GM21737 (cell line): ENCODE results near the gene RNF11.

Experiments used
- ATAC-seq: cut with Tn5 transposase; IDR thresholded peaks from one replicate; pipeline ENCODE4 v1.9.1; 2021; ENCODE audit warnings: mild to moderate bottlenecking, moderate library complexity; ENCODE audit not compliant: unreplicated experiment

The RNF11 gene

GRCh38 chr1:51263147-51263877, 27.2 kb downstream of the RNF11 start:
- ATAC-seq = no peak

DNA sequence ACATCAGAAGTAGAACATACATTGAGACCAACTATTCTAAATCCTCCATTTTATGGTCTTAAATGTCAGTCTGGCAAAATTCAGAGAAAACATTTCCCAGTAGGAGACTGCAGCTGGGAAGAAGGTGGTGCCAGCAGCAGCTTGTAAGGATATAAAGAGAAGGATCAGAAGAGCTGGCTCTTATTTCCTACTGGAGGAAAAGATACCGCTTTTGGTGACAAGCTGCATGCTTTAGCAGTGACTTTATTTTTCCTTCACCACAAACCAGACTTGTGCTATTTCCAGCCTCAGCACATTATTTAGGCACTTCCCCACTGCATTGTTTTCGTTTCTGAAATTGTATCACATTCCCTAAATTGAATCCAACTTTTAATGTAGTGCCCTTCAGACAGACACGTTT, 28.4 kb downstream of the RNF11 start:
- no peak for ATAC-seq

GRCh38 chr1:51265618-51266017, 29.5 kb downstream of the RNF11 start:
- ATAC-seq = no peak

- no peak for ATAC-seq
Measured at GRCh38 chr1:51266181-51266580, 30.1 kb downstream of the RNF11 start.

GRCh38 chr1:51266791-51267190, 30.7 kb downstream of the RNF11 start:
- ATAC-seq = no peak

GRCh38 chr1:51268634-51269033, 32.6 kb downstream of the RNF11 start:
- ATAC-seq = peak; percentile 29

DNA sequence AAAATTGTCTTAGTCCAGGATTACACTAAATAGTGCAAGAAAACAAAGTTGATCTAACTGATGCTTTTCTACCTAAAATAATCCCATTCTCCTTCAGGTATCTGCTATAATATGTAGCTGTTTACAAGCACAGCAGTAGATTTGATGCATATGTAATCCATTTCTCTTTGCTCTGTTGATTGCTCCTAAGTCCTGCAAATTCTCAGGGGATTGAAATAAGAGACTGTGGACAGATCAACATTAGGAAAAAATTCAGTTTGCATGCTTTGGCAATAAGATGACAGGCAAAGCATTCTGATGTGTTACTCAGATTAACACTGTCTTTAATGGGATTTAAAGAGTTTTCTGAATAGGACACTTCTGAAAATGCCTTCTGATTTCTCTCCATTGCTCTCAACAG, 34.7 kb downstream of the RNF11 start:
- no peak for ATAC-seq

- ATAC-seq = no peak
Measured at GRCh38 chr1:51272916-51273315, 36.8 kb downstream of the RNF11 start.

DNA sequence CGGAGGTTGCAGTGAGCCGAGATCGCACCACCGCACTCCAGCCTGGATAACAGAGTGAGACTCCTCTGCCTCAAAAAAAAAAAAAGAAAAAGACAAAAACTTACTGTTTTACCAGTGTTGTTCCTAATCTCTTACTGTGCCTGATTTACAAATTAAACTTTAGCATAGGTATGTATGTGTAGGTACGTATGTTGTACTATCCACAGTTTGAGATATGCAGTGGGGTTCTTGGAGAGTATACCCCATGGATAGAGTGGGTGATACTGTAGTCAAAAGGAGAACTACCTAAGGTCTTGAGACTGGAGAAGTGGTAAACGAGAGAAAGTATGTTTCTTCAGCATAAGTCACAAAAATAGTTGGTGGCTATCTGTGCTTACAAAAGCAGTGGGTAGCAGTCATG, 38.6 kb downstream of the RNF11 start:
- ATAC-seq = no peak

- ATAC-seq = no peak
Measured at GRCh38 chr1:51276286-51276685, 40.2 kb downstream of the RNF11 start.

- ATAC-seq = no peak
Measured at GRCh38 chr1:51280321-51280978, 44.4 kb downstream of the RNF11 start.

- no peak for ATAC-seq
Measured at GRCh38 chr1:51281807-51282206, 45.7 kb downstream of the RNF11 start.

DNA sequence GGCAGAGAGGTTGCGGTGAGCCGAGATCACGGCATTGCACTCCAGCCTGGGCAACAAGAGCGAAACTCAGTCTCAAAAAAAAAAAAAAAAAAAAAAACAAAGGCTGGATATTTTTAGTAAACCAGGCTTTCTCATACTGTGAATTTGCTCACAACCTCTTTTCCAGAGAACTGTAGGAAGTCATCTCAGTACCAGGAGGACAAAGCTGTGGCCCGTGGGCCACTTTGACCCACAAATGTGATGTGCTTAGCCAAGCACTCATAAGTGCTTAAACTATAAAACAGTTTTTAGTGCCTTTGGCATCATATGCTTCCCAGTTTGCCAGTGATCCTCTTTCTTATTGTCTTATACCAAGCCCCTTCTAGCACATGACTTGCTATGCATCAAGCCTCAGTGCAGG, 46.5 kb downstream of the RNF11 start:
- no peak for ATAC-seq

- no peak for ATAC-seq
Measured at GRCh38 chr1:51283979-51284378, 47.9 kb downstream of the RNF11 start.

DNA sequence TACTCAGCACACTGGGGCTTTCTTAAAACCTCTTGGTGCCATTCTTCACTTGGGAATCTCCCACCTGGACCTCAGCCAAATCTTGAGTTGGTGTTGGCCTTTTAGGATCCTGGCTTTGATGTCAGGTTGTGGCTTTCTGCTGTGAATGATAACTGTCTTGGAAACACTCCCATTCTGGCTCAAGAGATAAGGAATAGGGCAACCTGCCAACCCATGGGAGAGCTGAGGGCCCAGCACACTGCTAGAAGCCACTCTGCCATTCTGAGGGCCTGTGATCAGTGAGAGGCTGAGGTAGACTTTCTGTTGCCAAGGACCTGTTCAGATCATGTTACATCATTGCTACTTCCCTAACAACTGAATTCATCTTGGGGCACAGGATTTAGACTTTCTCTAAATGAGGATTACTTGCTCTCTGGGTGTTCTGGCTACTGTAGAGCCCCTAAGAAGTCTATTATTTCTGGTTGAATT, 48.4 kb downstream of the RNF11 start:
- peak; percentile 31 for ATAC-seq

GRCh38 chr1:51285055-51285454, 49.0 kb downstream of the RNF11 start:
- peak; percentile 92 for ATAC-seq

- no peak for ATAC-seq
Measured at GRCh38 chr1:51287966-51288365, 51.9 kb downstream of the RNF11 start.

GRCh38 chr1:51288578-51288977, 52.5 kb downstream of the RNF11 start:
- ATAC-seq = no peak

GRCh38 chr1:51289676-51290488, 53.8 kb downstream of the RNF11 start:
- no peak for ATAC-seq

- ATAC-seq = no peak
Measured at GRCh38 chr1:51290489-51290847, 54.4 kb downstream of the RNF11 start.

DNA sequence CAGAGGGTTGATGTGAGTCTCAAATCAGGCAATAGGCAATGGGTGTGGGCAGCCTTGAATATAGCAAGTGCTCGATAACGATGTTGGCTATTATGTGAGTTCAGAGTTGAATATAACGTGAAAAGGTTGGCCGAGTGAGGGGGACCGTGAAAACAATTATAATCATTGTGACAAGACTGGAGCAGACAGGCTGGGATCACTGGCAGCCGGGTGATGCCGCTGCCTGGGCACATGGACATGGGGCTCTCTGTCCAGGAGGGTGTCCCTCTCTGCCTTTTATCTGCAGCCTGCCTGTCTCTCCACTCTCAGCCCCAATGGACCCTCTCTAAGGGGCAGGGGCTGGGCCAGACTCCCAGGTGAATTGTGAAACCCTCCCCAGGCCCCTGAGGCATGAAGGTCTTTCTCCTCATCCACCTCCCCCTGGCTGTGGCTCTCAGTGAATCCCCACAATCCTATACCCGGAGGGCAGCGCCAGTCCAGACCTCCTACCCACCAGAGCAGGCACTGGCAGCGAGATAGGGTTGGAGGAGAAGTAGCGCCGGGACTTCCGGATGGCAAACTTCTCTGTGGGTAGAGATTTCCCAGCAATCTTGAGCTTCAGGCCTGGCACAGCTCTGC, 57.9 kb downstream of the RNF11 start:
- ATAC-seq = no peak
